ENCODE data around the gene TCEA2. TPM values are rescaled to one million over a fixed set of nuclear protein-coding genes. Genes with fewer than 3 reads are reported as not detected.

The TCEA2 gene
- total and polyA plus RNA-seq, 9 of the 15 experiments (the other 6 are each of a cell fraction or from before 2014, with no cell fraction given) = 1.4 to 28.7 (median 5.4) TPM

DNA sequence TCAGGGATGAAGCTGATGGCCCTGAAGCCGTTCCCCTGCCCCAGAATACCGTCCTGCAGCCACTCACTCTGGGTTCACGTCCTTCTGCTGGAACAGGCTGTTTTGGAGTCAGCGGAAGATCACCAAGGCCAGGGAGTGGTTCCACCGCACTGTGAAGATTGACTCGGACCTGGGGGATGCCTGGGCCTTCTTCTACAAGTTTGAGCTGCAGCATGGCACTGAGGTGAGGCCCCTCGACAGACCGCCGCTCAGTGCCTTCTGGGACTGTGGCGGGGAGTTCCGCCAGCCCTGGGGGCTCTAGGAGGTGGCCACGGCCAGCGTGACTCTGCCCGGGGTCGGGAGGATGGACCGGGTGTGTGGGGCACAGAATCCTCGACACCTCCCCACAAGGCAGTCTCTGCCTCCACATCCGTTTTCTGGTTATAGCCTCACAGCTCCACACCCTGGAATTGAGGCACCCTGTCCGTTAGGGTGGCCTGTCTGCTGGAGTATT, 31.1 kb upstream of the TCEA2 start (continued):
- TF ChIP-seq, protein P1, sequence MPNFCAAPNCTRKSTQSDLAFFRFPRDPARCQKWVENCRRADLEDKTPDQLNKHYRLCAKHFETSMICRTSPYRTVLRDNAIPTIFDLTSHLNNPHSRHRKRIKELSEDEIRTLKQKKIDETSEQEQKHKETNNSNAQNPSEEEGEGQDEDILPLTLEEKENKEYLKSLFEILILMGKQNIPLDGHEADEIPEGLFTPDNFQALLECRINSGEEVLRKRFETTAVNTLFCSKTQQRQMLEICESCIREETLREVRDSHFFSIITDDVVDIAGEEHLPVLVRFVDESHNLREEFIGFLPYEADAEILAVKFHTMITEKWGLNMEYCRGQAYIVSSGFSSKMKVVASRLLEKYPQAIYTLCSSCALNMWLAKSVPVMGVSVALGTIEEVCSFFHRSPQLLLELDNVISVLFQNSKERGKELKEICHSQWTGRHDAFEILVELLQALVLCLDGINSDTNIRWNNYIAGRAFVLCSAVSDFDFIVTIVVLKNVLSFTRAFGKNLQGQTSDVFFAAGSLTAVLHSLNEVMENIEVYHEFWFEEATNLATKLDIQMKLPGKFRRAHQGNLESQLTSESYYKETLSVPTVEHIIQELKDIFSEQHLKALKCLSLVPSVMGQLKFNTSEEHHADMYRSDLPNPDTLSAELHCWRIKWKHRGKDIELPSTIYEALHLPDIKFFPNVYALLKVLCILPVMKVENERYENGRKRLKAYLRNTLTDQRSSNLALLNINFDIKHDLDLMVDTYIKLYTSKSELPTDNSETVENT (CRISPR knock-in tag; IDR thresholded peaks at IDR 0.05) = no peak
- no peak for TF ChIP-seq NCOA2 (IDR thresholded peaks at IDR 0.05; ENCODE audit: partially characterized antibody in 2 of 2)
- no peak for TF ChIP-seq RFX7 (CRISPR knock-in tag; IDR thresholded peaks at IDR 0.05)
- TF ChIP-seq ZNF143 (CRISPR knock-in tag; IDR thresholded peaks at IDR 0.05) = no peak
- no peak for TF ChIP-seq KLF6 (CRISPR knock-in tag; IDR thresholded peaks at IDR 0.05; ENCODE audit: borderline replicate concordance)
- TF ChIP-seq POLR2G (IDR thresholded peaks at IDR 0.05; ENCODE audit: low read depth, low read length) = no peak

DNA sequence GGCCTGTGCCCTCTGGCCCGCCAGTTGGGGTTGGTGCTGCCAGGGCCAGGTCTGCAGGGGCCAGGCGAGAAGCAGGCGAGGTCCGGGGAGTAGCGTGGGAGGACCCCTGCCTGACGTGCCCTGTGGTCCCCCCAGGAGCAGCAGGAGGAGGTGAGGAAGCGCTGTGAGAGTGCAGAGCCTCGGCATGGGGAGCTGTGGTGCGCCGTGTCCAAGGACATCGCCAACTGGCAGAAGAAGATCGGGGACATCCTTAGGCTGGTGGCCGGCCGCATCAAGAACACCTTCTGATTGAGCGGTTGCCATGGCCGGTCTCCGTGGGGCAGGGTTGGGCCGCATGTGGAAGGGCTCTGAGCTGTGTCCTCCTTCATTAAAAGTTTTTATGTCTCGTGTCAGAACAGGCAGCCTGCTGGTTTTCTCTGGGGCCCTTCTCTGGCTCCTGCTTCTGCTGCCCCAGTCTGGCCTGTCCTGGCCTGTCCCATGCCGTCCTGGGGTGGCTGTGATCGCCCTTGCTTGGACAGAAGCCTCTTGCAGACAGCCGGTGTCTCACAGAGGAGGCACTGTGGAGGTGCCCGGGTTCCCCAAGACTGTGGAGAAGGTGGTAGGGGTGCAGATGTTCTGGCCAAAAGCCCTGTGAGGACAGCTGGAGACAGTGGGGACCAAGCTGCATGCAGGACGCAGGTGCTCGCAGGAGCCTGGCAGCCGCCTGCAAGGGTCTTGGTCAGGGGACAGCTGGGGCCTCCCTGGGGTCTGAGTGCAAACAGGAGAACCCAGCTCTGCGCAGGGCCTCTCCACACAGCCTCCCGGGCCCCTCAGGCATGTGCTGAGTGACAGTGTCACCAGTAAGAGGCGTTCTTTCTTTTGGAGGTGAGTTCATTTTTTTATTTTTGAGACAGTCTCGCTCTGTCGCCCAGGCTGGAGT, 30.0 kb upstream of the TCEA2 start:
- no peak overlapping the region for H2AFZ ChIP-seq (ENCODE audit: low read depth, low read length)
- H3K4me2 ChIP-seq (ENCODE audit: insufficient read depth, low read length) = no peak overlapping the region
- no peaks in the 10 kb centered on the region for H4K20me1 ChIP-seq (replicated peaks; ENCODE audit: control insufficient read depth, insufficient read depth, low read length)
- DNase-seq (ENCODE audit: extremely low read depth in 1 of 4, low spot score in 3 of 4) = no peak
- in situ Hi-C loops (cut with MboI) = no loop called here
- no peaks in the 10 kb centered on the region for H3K27me3 ChIP-seq (ENCODE audit: control insufficient read depth in 2 of 2, insufficient read depth in 2 of 2, low read length in 2 of 2)
- peaks cover 67% of the 10 kb centered on the region; the same call in 2 of the 3 replicates for H3K36me3 ChIP-seq (ENCODE audit: control insufficient read depth, insufficient read depth, low read length)
- H3K9me1 ChIP-seq (ENCODE audit: control insufficient read depth, insufficient read depth, low read length) = peaks cover 3% of the 10 kb centered on the region
- H3K9me3 ChIP-seq (replicated peaks; ENCODE audit: control insufficient read depth, insufficient read depth, low read depth, low read length) = no peaks in the 10 kb centered on the region
- CTCF ChIA-PET (ENCODE audit: low intra/inter-chr PET ratio) = no interaction called here
- FAIRE-seq = no peak
- no peaks in the 10 kb centered on the region for H3K79me2 ChIP-seq (ENCODE audit: control insufficient read depth, insufficient read depth, low read length)
- H3K9ac ChIP-seq (ENCODE audit: insufficient read depth in 1 of 2, low read depth in 2 of 2, low read length in 2 of 2) = peak overlapping the region in 1 of 2 experiments; percentile 19; a peak in 1 of 4 replicates
- no peak overlapping the region for H3K27ac ChIP-seq (ENCODE audit: extremely low read depth, low read depth, low read length)
- POLR2A ChIA-PET = interaction anchor here (0.5 to 0.7 kb wide), 4 partner anchors 7 to 265 kb away, joined by 3 to 4 read pairs (median 3); no protein-coding TSS in a partner anchor
- TF ChIP-seq POLR2G (IDR thresholded peaks at IDR 0.05; ENCODE audit: low read depth, low read length) (peak; percentile 51), PHF8 (IDR thresholded peaks at IDR 0.05; ENCODE audit: borderline replicate concordance, low read length) (no peak)
- no TSS peak for BruUV-seq (replicated peaks)
- ATAC-seq = no peak
- 83% methylated on average over 24 of the region's 31 CpGs for WGBS (ENCODE audit: insufficient coverage, low coverage, missing lambda C conversion rate)
- H3K4me1 ChIP-seq (replicated peaks in 1 of 2; ENCODE audit: control insufficient read depth in 2 of 2, insufficient read depth in 2 of 2, low read length in 2 of 2) = peaks cover 20 to 44% of the 10 kb centered on the region in 2 experiments
- intact Hi-C loops (cut with micrococcal nuclease) = no loop called here
- H3K4me3 ChIP-seq = no peak overlapping the region
